HepG2 (cell line): ENCODE measurements around the gene DNAJC4. TPM values are rescaled to one million over a fixed set of nuclear protein-coding genes. Genes with fewer than 3 reads are reported as not detected.

Source experiments
- EHMT2 ChIP-seq: fragments of 200-600 bp; sonication (generic); IDR thresholded peaks from 2 replicates; pipeline ENCODE4 v1.7.0; 2017; ENCODE audit warnings: antibody characterized with exemption, low read depth, low read length, borderline replicate concordance
- EP300 ChIP-seq, 3 experiments: sonication (generic) in 1 of 3; formaldehyde crosslinking in 1 of 3; IDR thresholded peaks; 2 replicates each; pipeline versions ENCODE4 v1.5.1 to v1.6.1; 2011 to 2020; ENCODE audit warnings: low read depth in 2 of 3, low read length in 2 of 3, borderline replicate concordance in 1 of 3, improper control_type of control experiment in 1 of 3, mild to moderate bottlenecking in 1 of 3, missing genetic modification reagents in 1 of 3, moderate library complexity in 1 of 3
- GABPB1 ChIP-seq: IDR thresholded peaks from 2 replicates; pipeline ENCODE4 v1.6.1; 2016; ENCODE audit warnings: mild to moderate bottlenecking, missing genetic modification reagents, moderate library complexity, missing compliant biosample characterization
- KDM2A ChIP-seq: sonication (generic); formaldehyde crosslinking; IDR thresholded peaks from 2 replicates; pipeline ENCODE4 v1.4.0; 2020; ENCODE audit warnings: low read depth, missing genetic modification reagents, borderline replicate concordance
- LCORL ChIP-seq, 2 experiments: fragments of 450-650 bp in 1 of 2; sonication (generic) in 1 of 2; formaldehyde crosslinking in 1 of 2; IDR thresholded peaks; 2 replicates each; pipeline versions ENCODE4 v1.5.0 to v1.6.1; 2017 to 2020; ENCODE audit warnings: antibody characterized with exemption in 1 of 2, missing genetic modification reagents in 1 of 2
- MAZ ChIP-seq, 2 experiments: sonication (generic) in 1 of 2; formaldehyde crosslinking in 1 of 2; IDR thresholded peaks; 2 replicates each; pipeline versions ENCODE4 v1.5.0 to v1.6.1; 2012 to 2020; ENCODE audit warnings: low read depth in 2 of 2, mild to moderate bottlenecking in 2 of 2, borderline replicate concordance in 1 of 2, improper control_type of control experiment in 1 of 2, low read length in 1 of 2, missing genetic modification reagents in 1 of 2, moderate library complexity in 1 of 2
- MEIS1 ChIP-seq: sonication (generic); formaldehyde crosslinking; IDR thresholded peaks from 2 replicates; pipeline ENCODE4 v1.9.0; 2021; ENCODE audit warnings: mild to moderate bottlenecking, missing genetic modification reagents, moderate library complexity, borderline replicate concordance
- MYNN ChIP-seq: sonication (generic); formaldehyde crosslinking; IDR thresholded peaks from 2 replicates; pipeline ENCODE4 v1.4.0; 2020; ENCODE audit warnings: mild to moderate bottlenecking, low read depth, missing genetic modification reagents
- NR3C1 ChIP-seq: sonication (generic); formaldehyde crosslinking; IDR thresholded peaks from 2 replicates; pipeline ENCODE4 v1.4.0; 2020; ENCODE audit warnings: missing genetic modification reagents
- SIN3A ChIP-seq: IDR thresholded peaks from 2 replicates; pipeline ENCODE4 v1.6.1; 2011; ENCODE audit warnings: low read depth, mild to moderate bottlenecking, control low read depth, low read length, borderline replicate concordance
- TBX2 ChIP-seq: sonication (generic); formaldehyde crosslinking; IDR thresholded peaks from 2 replicates; pipeline ENCODE4 v1.5.0; 2020; ENCODE audit warnings: missing genetic modification reagents, mild to moderate bottlenecking, borderline replicate concordance
- YEATS4 ChIP-seq: sonication (generic); formaldehyde crosslinking; IDR thresholded peaks from 2 replicates; pipeline ENCODE4 v1.4.0; 2020; ENCODE audit warnings: missing genetic modification reagents, borderline replicate concordance
- ZBTB7A ChIP-seq: sonication (generic); formaldehyde crosslinking; IDR thresholded peaks from 2 replicates; pipeline ENCODE4 v1.8.0; 2022; ENCODE audit warnings: mild to moderate bottlenecking, missing genetic modification reagents
- ZNF337 ChIP-seq: sonication (generic); formaldehyde crosslinking; IDR thresholded peaks from 2 replicates; pipeline ENCODE4 v1.5.1; 2020; ENCODE audit warnings: missing genetic modification reagents, low read depth, mild to moderate bottlenecking, borderline replicate concordance
- ZNF34 ChIP-seq: sonication (generic); formaldehyde crosslinking; IDR thresholded peaks from 2 replicates; pipeline ENCODE4 v1.4.0; 2020; ENCODE audit warnings: mild to moderate bottlenecking, missing genetic modification reagents, borderline replicate concordance
- ZNF572 ChIP-seq: sonication (generic); formaldehyde crosslinking; IDR thresholded peaks from 2 replicates; pipeline ENCODE4 v1.5.1; 2020; ENCODE audit warnings: mild to moderate bottlenecking, missing genetic modification reagents
- ZNF777 ChIP-seq: sonication (generic); formaldehyde crosslinking; IDR thresholded peaks from 2 replicates; pipeline ENCODE4 v1.4.0; 2020; ENCODE audit warnings: missing genetic modification reagents
- polyA plus RNA-seq, 8 experiments: library from polyadenylated mRNA; depleted of rRNA in 3 of 8; stranded (reverse) in 7 of 8; unstranded in 1 of 8; fragments of >200 nt; fragmentation: Illumina TruSeq in 4 of 8; extraction: Trizol in 4 of 8; gene quantifications; 2 replicates each; pipeline versions ENCODE4 v1.2.1 to v1.2.3, GENCODE V29; 2011 to 2016; ENCODE audit warnings: low read depth in 4 of 8, missing spikeins in 1 of 8, mixed read lengths in 1 of 8; ENCODE audit not compliant: insufficient read depth in 1 of 8
- total RNA-seq, 5 experiments: library from RNA; depleted of rRNA; stranded (reverse); fragments of >200 nt; fragmentation: Illumina TruSeq; extraction: Trizol; gene quantifications; 2 replicates each; pipeline ENCODE4 v1.2.3, GENCODE V29; 2016; ENCODE audit warnings: low read depth in 1 of 5
- TF ChIP-seq, protein P1 (sequence below): IDR thresholded peaks from 2 replicates; pipeline ENCODE4 v1.6.1; 2018; ENCODE audit warnings: missing genetic modification reagents
- TF ChIP-seq, protein P2 (sequence below): IDR thresholded peaks from 2 replicates; pipeline ENCODE4 v1.6.1; 2016; ENCODE audit warnings: low read depth, missing genetic modification reagents, missing compliant biosample characterization
- TF ChIP-seq, protein P3 (sequence below): sonication (generic); formaldehyde crosslinking; IDR thresholded peaks from 2 replicates; pipeline ENCODE4 v1.5.0; 2020; ENCODE audit warnings: missing genetic modification reagents

The DNAJC4 gene
- total and polyA plus RNA-seq, 2 of the 13 experiments (the other 11 are each of a cell fraction or from before 2014, with no cell fraction given) = 10.3 to 60.8 TPM

DNA sequence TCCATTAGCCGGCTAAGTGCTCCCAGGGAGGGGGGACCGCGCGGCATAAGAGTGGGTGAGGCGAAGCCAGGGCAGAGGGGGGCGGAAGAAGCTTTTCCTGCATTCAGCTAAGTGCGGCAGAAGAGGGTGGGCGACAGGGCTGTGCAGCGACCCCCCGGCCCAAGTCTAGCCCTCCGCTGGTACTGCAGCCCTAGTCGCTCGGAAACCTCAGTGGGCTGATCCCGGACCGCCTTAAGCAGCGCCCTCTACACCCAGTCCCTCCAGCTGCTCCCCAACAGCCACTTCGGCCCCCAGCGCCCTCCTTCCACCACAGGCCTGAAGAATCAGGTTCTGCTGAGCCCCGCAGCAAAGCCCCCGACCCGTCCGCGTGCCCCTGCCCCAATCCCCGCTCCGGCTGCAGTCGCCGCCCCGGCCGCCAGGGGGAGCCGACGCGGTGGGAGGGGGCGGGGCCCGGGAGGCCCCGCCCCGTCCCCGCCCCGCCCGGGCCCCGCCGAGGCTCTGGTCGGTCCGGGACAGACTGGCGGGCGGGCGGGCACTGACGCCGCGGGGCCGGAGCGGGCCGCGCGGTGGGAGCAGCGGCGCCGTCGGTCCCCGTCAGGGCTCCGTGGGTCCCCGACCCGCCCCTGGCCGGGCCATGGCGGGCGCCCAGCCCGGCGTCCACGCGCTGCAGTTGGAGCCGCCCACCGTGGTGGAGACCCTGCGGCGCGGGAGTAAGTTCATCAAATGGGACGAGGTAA is 20.8 kb downstream of the DNAJC4 start, which contains the start of gene PLCB3 (continued):
- no peak for TF ChIP-seq MEIS1 (CRISPR knock-in tag)
- TF ChIP-seq YEATS4 = 0 out of 2 replicates have a peak, but pooled peaks have one; percentile 54
- TF ChIP-seq GABPB1 (CRISPR knock-in tag) = peak; percentile 54; the same call in 1 of the 2 replicates
- TF ChIP-seq NR3C1 (CRISPR knock-in tag) = no peak
- TF ChIP-seq EP300 (IDR thresholded peaks at IDR 0.05; ENCODE audit: low read depth in 2 of 2, low read length in 2 of 2) = no peak
- TF ChIP-seq EP300 (CRISPR knock-in tag; IDR thresholded peaks at IDR 0.05; ENCODE audit: borderline replicate concordance) = no peak
- TF ChIP-seq TBX2 (CRISPR knock-in tag) = no peak
- TF ChIP-seq ZNF572 (CRISPR knock-in tag) = 0 out of 2 replicates have a peak, but pooled peaks have one; percentile 34
- TF ChIP-seq, protein P1, sequence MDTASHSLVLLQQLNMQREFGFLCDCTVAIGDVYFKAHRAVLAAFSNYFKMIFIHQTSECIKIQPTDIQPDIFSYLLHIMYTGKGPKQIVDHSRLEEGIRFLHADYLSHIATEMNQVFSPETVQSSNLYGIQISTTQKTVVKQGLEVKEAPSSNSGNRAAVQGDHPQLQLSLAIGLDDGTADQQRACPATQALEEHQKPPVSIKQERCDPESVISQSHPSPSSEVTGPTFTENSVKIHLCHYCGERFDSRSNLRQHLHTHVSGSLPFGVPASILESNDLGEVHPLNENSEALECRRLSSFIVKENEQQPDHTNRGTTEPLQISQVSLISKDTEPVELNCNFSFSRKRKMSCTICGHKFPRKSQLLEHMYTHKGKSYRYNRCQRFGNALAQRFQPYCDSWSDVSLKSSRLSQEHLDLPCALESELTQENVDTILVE = no peak
- no peak for TF ChIP-seq LCORL (IDR thresholded peaks at IDR 0.05)
- 0 out of 2 replicates have a peak, but pooled peaks have one; percentile 21 for TF ChIP-seq LCORL (CRISPR knock-in tag; IDR thresholded peaks at IDR 0.05)
- TF ChIP-seq KDM2A (CRISPR knock-in tag) = peak; percentile 58; the same call in 1 of the 2 replicates
- TF ChIP-seq ZNF34 (CRISPR knock-in tag) = no peak
- TF ChIP-seq EHMT2 = no peak
- TF ChIP-seq, protein P2, sequence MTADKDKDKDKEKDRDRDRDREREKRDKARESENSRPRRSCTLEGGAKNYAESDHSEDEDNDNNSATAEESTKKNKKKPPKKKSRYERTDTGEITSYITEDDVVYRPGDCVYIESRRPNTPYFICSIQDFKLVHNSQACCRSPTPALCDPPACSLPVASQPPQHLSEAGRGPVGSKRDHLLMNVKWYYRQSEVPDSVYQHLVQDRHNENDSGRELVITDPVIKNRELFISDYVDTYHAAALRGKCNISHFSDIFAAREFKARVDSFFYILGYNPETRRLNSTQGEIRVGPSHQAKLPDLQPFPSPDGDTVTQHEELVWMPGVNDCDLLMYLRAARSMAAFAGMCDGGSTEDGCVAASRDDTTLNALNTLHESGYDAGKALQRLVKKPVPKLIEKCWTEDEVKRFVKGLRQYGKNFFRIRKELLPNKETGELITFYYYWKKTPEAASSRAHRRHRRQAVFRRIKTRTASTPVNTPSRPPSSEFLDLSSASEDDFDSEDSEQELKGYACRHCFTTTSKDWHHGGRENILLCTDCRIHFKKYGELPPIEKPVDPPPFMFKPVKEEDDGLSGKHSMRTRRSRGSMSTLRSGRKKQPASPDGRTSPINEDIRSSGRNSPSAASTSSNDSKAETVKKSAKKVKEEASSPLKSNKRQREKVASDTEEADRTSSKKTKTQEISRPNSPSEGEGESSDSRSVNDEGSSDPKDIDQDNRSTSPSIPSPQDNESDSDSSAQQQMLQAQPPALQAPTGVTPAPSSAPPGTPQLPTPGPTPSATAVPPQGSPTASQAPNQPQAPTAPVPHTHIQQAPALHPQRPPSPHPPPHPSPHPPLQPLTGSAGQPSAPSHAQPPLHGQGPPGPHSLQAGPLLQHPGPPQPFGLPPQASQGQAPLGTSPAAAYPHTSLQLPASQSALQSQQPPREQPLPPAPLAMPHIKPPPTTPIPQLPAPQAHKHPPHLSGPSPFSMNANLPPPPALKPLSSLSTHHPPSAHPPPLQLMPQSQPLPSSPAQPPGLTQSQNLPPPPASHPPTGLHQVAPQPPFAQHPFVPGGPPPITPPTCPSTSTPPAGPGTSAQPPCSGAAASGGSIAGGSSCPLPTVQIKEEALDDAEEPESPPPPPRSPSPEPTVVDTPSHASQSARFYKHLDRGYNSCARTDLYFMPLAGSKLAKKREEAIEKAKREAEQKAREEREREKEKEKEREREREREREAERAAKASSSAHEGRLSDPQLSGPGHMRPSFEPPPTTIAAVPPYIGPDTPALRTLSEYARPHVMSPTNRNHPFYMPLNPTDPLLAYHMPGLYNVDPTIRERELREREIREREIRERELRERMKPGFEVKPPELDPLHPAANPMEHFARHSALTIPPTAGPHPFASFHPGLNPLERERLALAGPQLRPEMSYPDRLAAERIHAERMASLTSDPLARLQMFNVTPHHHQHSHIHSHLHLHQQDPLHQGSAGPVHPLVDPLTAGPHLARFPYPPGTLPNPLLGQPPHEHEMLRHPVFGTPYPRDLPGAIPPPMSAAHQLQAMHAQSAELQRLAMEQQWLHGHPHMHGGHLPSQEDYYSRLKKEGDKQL (CRISPR knock-in tag) = no peak
- no peak for TF ChIP-seq ZNF337
- TF ChIP-seq MYNN (CRISPR knock-in tag) = no peak
- TF ChIP-seq ZBTB7A (CRISPR knock-in tag) = peak; percentile 90
- peak; percentile 61; the same call in 1 of the 2 replicates for TF ChIP-seq MAZ (IDR thresholded peaks at IDR 0.05; ENCODE audit: borderline replicate concordance, low read depth, low read length)
- TF ChIP-seq MAZ (CRISPR knock-in tag; IDR thresholded peaks at IDR 0.05; ENCODE audit: low read depth) = peak; percentile 61; the same call in 1 of the 2 replicates
- TF ChIP-seq, protein P3, sequence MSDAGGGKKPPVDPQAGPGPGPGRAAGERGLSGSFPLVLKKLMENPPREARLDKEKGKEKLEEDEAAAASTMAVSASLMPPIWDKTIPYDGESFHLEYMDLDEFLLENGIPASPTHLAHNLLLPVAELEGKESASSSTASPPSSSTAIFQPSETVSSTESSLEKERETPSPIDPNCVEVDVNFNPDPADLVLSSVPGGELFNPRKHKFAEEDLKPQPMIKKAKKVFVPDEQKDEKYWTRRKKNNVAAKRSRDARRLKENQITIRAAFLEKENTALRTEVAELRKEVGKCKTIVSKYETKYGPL (CRISPR knock-in tag) = no peak
- TF ChIP-seq SIN3A = peak; percentile 19; the same call in 1 of the 2 replicates
- peak; percentile 56; the same call in 1 of the 2 replicates for TF ChIP-seq ZNF777 (CRISPR knock-in tag)
